CD14-positive monocyte (primary cell): Measurements from ENCODE around the gene TDRD6. TPM values are rescaled to one million over a fixed set of nuclear protein-coding genes. Genes with fewer than 3 reads are reported as not detected.

Source experiments
- DNase-seq, 3 donors: peaks; one replicate each; pipeline ENCODE4 v3.0.0-alpha.2; 2011 to 2022
- H2AFZ ChIP-seq: 2 replicates; pipeline ENCODE4 v1.6.0; 2012; ENCODE audit warnings: mild to moderate bottlenecking, low read depth, low read length, inconsistent platforms; ENCODE audit not compliant: insufficient read depth, poor library complexity, severe bottlenecking
- H3K27ac ChIP-seq, 2 donors: 1 replicate in 1 of 2; 2 replicates in 1 of 2; pipeline ENCODE4 v1.5.1; 2012 to 2013; ENCODE audit warnings: low read length in 2 of 2, control low read depth in 1 of 2, inconsistent platforms in 1 of 2, low read depth in 1 of 2, mild to moderate bottlenecking in 1 of 2
- H3K27me3 ChIP-seq, 2 donors: one replicate each; pipeline versions ENCODE4 v1.6.0 to v1.6.1; 2011 to 2013; ENCODE audit warnings: low read length in 2 of 2; ENCODE audit not compliant: control insufficient read depth in 2 of 2, insufficient read depth in 2 of 2
- H3K36me3 ChIP-seq, 2 donors: replicated peaks in 1 of 2; 1 replicate in 1 of 2; 2 replicates in 1 of 2; pipeline versions ENCODE4 v1.5.1 to v1.6.1; 2012 to 2013; ENCODE audit warnings: low read length in 2 of 2, control low read depth in 1 of 2, inconsistent platforms in 1 of 2, mild to moderate bottlenecking in 1 of 2; ENCODE audit not compliant: insufficient read depth in 2 of 2, control insufficient read depth in 1 of 2
- H3K4me1 ChIP-seq, 2 donors: 1 replicate in 1 of 2; 2 replicates in 1 of 2; pipeline versions ENCODE4 v1.5.1 to v1.6.1; 2012 to 2013; ENCODE audit warnings: low read length in 2 of 2, control low read depth in 1 of 2, inconsistent platforms in 1 of 2, mild to moderate bottlenecking in 1 of 2, moderate library complexity in 1 of 2; ENCODE audit not compliant: insufficient read depth in 2 of 2, control insufficient read depth in 1 of 2
- H3K4me2 ChIP-seq: replicated peaks from 2 replicates; pipeline ENCODE3; 2012; ENCODE audit warnings: low read length, moderate library complexity, mild to moderate bottlenecking; ENCODE audit not compliant: poor library complexity, severe bottlenecking; ENCODE audit errors: extremely low read depth
- H3K4me3 ChIP-seq, 3 experiments: fragments of 200-600 bp in 1 of 3; sonication (generic) in 1 of 3; replicated peaks in 1 of 3; 1 replicate in 2 of 3; 2 replicates in 1 of 3; pipeline ENCODE4 v1.5.1; 2011 to 2013; ENCODE audit warnings: low read length in 3 of 3, mild to moderate bottlenecking in 3 of 3, control low read depth in 2 of 3, low read depth in 2 of 3, inconsistent platforms in 1 of 3, moderate library complexity in 1 of 3
- H3K79me2 ChIP-seq: 2 replicates; pipeline ENCODE4 v1.6.0; 2012; ENCODE audit warnings: mild to moderate bottlenecking, control low read depth, inconsistent platforms, low read length, moderate library complexity; ENCODE audit not compliant: insufficient read depth
- H3K9ac ChIP-seq: 2 replicates; pipeline ENCODE4 v1.6.0; 2017; ENCODE audit warnings: low read length, mild to moderate bottlenecking; ENCODE audit not compliant: insufficient read depth, poor library complexity, severe bottlenecking
- H3K9me3 ChIP-seq, 2 donors: replicated peaks in 1 of 2; 1 replicate in 1 of 2; 2 replicates in 1 of 2; pipeline versions ENCODE4 v1.5.1 to v1.6.1; 2012 to 2013; ENCODE audit warnings: low read length in 2 of 2, control low read depth in 1 of 2; ENCODE audit not compliant: control insufficient read depth in 1 of 2, insufficient read depth in 1 of 2
- H4K20me1 ChIP-seq: 2 replicates; pipeline ENCODE4 v1.6.0; 2012; ENCODE audit warnings: mild to moderate bottlenecking, low read length, control low read depth, moderate library complexity; ENCODE audit not compliant: insufficient read depth
- H3K27ac Mint-ChIP-seq, 7 donors: one replicate each; pipeline ENCODE4 v1.8.0; 2020; ENCODE audit warnings: mild to moderate bottlenecking in 7 of 7, mixed read lengths in 7 of 7, moderate library complexity in 6 of 7, inconsistent platforms in 2 of 7
- H3K27me3 Mint-ChIP-seq, 3 donors: one replicate each; pipeline ENCODE4 v1.8.0; 2021 to 2022; ENCODE audit warnings: low read depth in 3 of 3, mild to moderate bottlenecking in 3 of 3, mixed read lengths in 3 of 3, moderate library complexity in 3 of 3, inconsistent platforms in 1 of 3
- H3K36me3 Mint-ChIP-seq, 2 donors: one replicate each; pipeline ENCODE4 v1.8.0; 2020; ENCODE audit warnings: mixed read lengths in 2 of 2, inconsistent platforms in 1 of 2, mild to moderate bottlenecking in 1 of 2
- H3K4me1 Mint-ChIP-seq: one replicate; pipeline ENCODE4 v1.8.0; 2020; ENCODE audit warnings: mild to moderate bottlenecking, mixed read lengths
- H3K4me3 Mint-ChIP-seq, 2 donors: one replicate each; pipeline ENCODE4 v1.8.0; 2020; ENCODE audit warnings: mild to moderate bottlenecking in 2 of 2, mixed read lengths in 2 of 2, moderate library complexity in 1 of 2
- H3K9me3 Mint-ChIP-seq, 7 donors: one replicate each; pipeline ENCODE4 v1.8.0; 2020 to 2022; ENCODE audit warnings: mixed read lengths in 7 of 7, mild to moderate bottlenecking in 6 of 7, moderate library complexity in 6 of 7, inconsistent platforms in 2 of 7
- WGBS: methylation state at CpG from one replicate; pipeline ENCODE4 v1.1.5; 2013; ENCODE audit warnings: missing lambda C conversion rate; ENCODE audit not compliant: insufficient coverage; 5-methylcytosine and 5-hydroxymethylcytosine counted together
- intact Hi-C, 2 donors: fragments of 100-400 bp; cut with micrococcal nuclease; formaldehyde crosslinking; loops; one replicate each; pipeline versions ENCODE4 v1.15.0 to v1.15.1; 2023
- polyA plus RNA-seq, 3 donors: library from polyadenylated mRNA; depleted of rRNA in 1 of 3; unstranded in 2 of 3; stranded (reverse) in 1 of 3; fragments of 300-500 nt in 2 of 3; fragments of >200 nt in 1 of 3; fragmentation: Illumina TruSeq in 2 of 3; gene quantifications; 1 replicate in 2 of 3; 2 replicates in 1 of 3; pipeline ENCODE4 v1.2.3, GENCODE V29; 2012 to 2021
- TF ChIP-seq, protein P1 (sequence below): fragments of 200-600 bp; IDR thresholded peaks from one replicate; pipeline ENCODE4 v1.8.0; 2022; ENCODE audit warnings: antibody characterized with exemption, mild to moderate bottlenecking

Gene TDRD6
- polyA plus RNA-seq, 3 donors: 0.29 to 0.94 TPM; not detected in 1

- intact Hi-C loops: no loop called here
- WGBS: 94% methylated on average over 75 of the region's 85 CpGs
- H2AFZ ChIP-seq: no peak overlapping the region
- no peak overlapping the region for H3K4me3 ChIP-seq
- TF ChIP-seq, protein P1, sequence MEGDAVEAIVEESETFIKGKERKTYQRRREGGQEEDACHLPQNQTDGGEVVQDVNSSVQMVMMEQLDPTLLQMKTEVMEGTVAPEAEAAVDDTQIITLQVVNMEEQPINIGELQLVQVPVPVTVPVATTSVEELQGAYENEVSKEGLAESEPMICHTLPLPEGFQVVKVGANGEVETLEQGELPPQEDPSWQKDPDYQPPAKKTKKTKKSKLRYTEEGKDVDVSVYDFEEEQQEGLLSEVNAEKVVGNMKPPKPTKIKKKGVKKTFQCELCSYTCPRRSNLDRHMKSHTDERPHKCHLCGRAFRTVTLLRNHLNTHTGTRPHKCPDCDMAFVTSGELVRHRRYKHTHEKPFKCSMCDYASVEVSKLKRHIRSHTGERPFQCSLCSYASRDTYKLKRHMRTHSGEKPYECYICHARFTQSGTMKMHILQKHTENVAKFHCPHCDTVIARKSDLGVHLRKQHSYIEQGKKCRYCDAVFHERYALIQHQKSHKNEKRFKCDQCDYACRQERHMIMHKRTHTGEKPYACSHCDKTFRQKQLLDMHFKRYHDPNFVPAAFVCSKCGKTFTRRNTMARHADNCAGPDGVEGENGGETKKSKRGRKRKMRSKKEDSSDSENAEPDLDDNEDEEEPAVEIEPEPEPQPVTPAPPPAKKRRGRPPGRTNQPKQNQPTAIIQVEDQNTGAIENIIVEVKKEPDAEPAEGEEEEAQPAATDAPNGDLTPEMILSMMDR: no peak
- no peaks in the 10 kb centered on the region for H3K4me1 ChIP-seq
- Mint-ChIP-seq H3K4me3 (no peak overlapping the region), H3K27me3 (no peaks in the 10 kb centered on the region), H3K27ac (no peak overlapping the region), H3K9me3 (peaks cover 0 to 17% (median 14%) of the 10 kb centered on the region in 7 donors), H3K36me3 (no peaks in the 10 kb centered on the region), H3K4me1 (no peaks in the 10 kb centered on the region)
- no peak for DNase-seq
- no peaks in the 10 kb centered on the region for H4K20me1 ChIP-seq
- no peak overlapping the region for H3K4me2 ChIP-seq
- no peak overlapping the region for H3K9ac ChIP-seq
- no peaks in the 10 kb centered on the region for H3K27me3 ChIP-seq
- H3K79me2 ChIP-seq: no peaks in the 10 kb centered on the region
- no peak overlapping the region for H3K27ac ChIP-seq
- peaks cover 6 to 16% of the 10 kb centered on the region in 2 donors for H3K9me3 ChIP-seq
- no peaks in the 10 kb centered on the region for H3K36me3 ChIP-seq
These were observed 656 bp downstream of the TDRD6 start for GRCh38 chr6:46688117-46688965.

- Histone ChIP-seq H2AFZ (no peak overlapping the region), H3K4me3 (no peak overlapping the region), H3K27ac (no peak overlapping the region), H3K79me2 (no peaks in the 10 kb centered on the region), H3K27me3 (no peaks in the 10 kb centered on the region), H3K36me3 (no peaks in the 10 kb centered on the region), H3K4me1 (no peaks in the 10 kb centered on the region), H4K20me1 (no peaks in the 10 kb centered on the region), H3K9ac (no peak overlapping the region), H3K9me3 (peaks cover 6 to 16% of the 10 kb centered on the region in 2 donors), H3K4me2 (no peak overlapping the region)
- Mint-ChIP-seq H3K27me3 (peaks cover 0 to 1% (median 0%) of the 10 kb centered on the region in 3 donors), H3K9me3 (peaks cover 0 to 19% (median 14%) of the 10 kb centered on the region in 7 donors), H3K4me1 (no peaks in the 10 kb centered on the region), H3K4me3 (no peak overlapping the region), H3K27ac (no peak overlapping the region), H3K36me3 (no peaks in the 10 kb centered on the region)
- intact Hi-C loops: no loop called here
- no peak for DNase-seq
- TF ChIP-seq, protein P1: no peak
- 90% methylated on average over 10 of the region's 13 CpGs for WGBS
These were observed 1.3 kb downstream of the TDRD6 start for GRCh38 chr6:46688966-46689335.
